ENCODE data around the gene ZNF81. TPM values are rescaled to one million over a fixed set of nuclear protein-coding genes. Genes with fewer than 3 reads are reported as not detected.
"Not testable (repeated sequence)": the region's sequence is repeated elsewhere in the genome, so short reads cannot be mapped to it uniquely, and the experiment has no call there.

The ZNF81 gene
- total and polyA plus RNA-seq, 5 donors: 2.2 to 12.4 (median 8.9) TPM

GRCh38 chrX:47877327-47877726 lies 40.6 kb downstream of the ZNF81 start:
- Histone ChIP-seq H3K4me3 (ENCODE audit: low read length) (no peak overlapping the region), H3K27me3 (ENCODE audit: control insufficient read depth, insufficient read depth) (no peaks in the 10 kb centered on the region), H3K4me1 (ENCODE audit: control insufficient read depth, insufficient read depth, low read length) (no peaks in the 10 kb centered on the region), H3K27ac (ENCODE audit: low read length) (no peak overlapping the region), H3K9me3 (ENCODE audit: control insufficient read depth, low read length) (no peaks in the 10 kb centered on the region)
- DNase-seq: no peak
- 94% methylated on average over 6 of the region's 6 CpGs for WGBS
- intact Hi-C loops (cut with DNase I): no loop called here
- no peak for ATAC-seq

- no peak for ATAC-seq
- Histone ChIP-seq H3K4me1 (ENCODE audit: control insufficient read depth, insufficient read depth, low read length) (no peaks in the 10 kb centered on the region), H3K9me3 (ENCODE audit: control insufficient read depth, low read length) (no peaks in the 10 kb centered on the region), H3K27ac (ENCODE audit: low read length) (no peak overlapping the region), H3K27me3 (ENCODE audit: control insufficient read depth, insufficient read depth) (no peaks in the 10 kb centered on the region), H3K4me3 (ENCODE audit: low read length) (no peak overlapping the region)
- no peak for DNase-seq
- 100% methylated on average over 3 of the region's 3 CpGs for WGBS
- intact Hi-C loops (cut with DNase I): no loop called here
These were observed 41.5 kb downstream of the ZNF81 start for GRCh38 chrX:47878198-47878597.

GRCh38 chrX:47879463-47879862 lies 42.8 kb downstream of the ZNF81 start:
- ATAC-seq: no peak

GRCh38 chrX:47880927-47881326 lies 44.2 kb downstream of the ZNF81 start:
- ATAC-seq (no peak), DNase-seq (no peak)
- H3K4me3 ChIP-seq (ENCODE audit: low read length): no peak overlapping the region
- no peaks in the 10 kb centered on the region for H3K27me3 ChIP-seq (ENCODE audit: control insufficient read depth, insufficient read depth)
- no peaks in the 10 kb centered on the region for H3K9me3 ChIP-seq (ENCODE audit: control insufficient read depth, low read length)
- H3K27ac ChIP-seq (ENCODE audit: low read length): no peak overlapping the region
- intact Hi-C loops (cut with DNase I): no loop called here
- no peaks in the 10 kb centered on the region for H3K4me1 ChIP-seq (ENCODE audit: control insufficient read depth, insufficient read depth, low read length)
- WGBS: 96% methylated on average over 1 of the region's 1 CpG

More at GRCh38 chrX:47879463-47879862, 42.8 kb downstream of the ZNF81 start:
- Histone ChIP-seq H3K9me3 (ENCODE audit: control insufficient read depth, low read length) (no peaks in the 10 kb centered on the region), H3K27me3 (ENCODE audit: control insufficient read depth, insufficient read depth) (no peaks in the 10 kb centered on the region), H3K27ac (ENCODE audit: low read length) (no peak overlapping the region), H3K4me1 (ENCODE audit: control insufficient read depth, insufficient read depth, low read length) (no peaks in the 10 kb centered on the region), H3K4me3 (ENCODE audit: low read length) (no peak overlapping the region)
- 96% methylated on average over 2 of the region's 2 CpGs for WGBS
- intact Hi-C loops (cut with DNase I): no loop called here
- no peak for DNase-seq

- DNase-seq (no peak), ATAC-seq (no peak)
- intact Hi-C loops (cut with DNase I): no loop called here
- no peaks in the 10 kb centered on the region for H3K4me1 ChIP-seq (ENCODE audit: control insufficient read depth, insufficient read depth, low read length)
- WGBS: 80% methylated on average over 3 of the region's 3 CpGs
- no peaks in the 10 kb centered on the region for H3K27me3 ChIP-seq (ENCODE audit: control insufficient read depth, insufficient read depth)
- H3K9me3 ChIP-seq (ENCODE audit: control insufficient read depth, low read length): no peaks in the 10 kb centered on the region
- no peak overlapping the region for H3K4me3 ChIP-seq (ENCODE audit: low read length)
- H3K27ac ChIP-seq (ENCODE audit: low read length): no peak overlapping the region
These were observed 48.8 kb downstream of the ZNF81 start for GRCh38 chrX:47885501-47885900.

- H3K27ac ChIP-seq (ENCODE audit: low read length): no peak overlapping the region
- DNase-seq (no peak), ATAC-seq (no peak)
- no peaks in the 10 kb centered on the region for H3K4me1 ChIP-seq (ENCODE audit: control insufficient read depth, insufficient read depth, low read length)
- H3K4me3 ChIP-seq (ENCODE audit: low read length): no peak overlapping the region
- no peaks in the 10 kb centered on the region for H3K27me3 ChIP-seq (ENCODE audit: control insufficient read depth, insufficient read depth)
- intact Hi-C loops (cut with DNase I): no loop called here
- no peaks in the 10 kb centered on the region for H3K9me3 ChIP-seq (ENCODE audit: control insufficient read depth, low read length)
These were observed 61.3 kb downstream of the ZNF81 start for GRCh38 chrX:47898024-47898423.

GRCh38 chrX:47900833-47901232 lies 64.1 kb downstream of the ZNF81 start:
- Histone ChIP-seq H3K27me3 (ENCODE audit: control insufficient read depth, insufficient read depth) (no peaks in the 10 kb centered on the region), H3K4me3 (ENCODE audit: low read length) (no peak overlapping the region), H3K4me1 (ENCODE audit: control insufficient read depth, insufficient read depth, low read length) (no peaks in the 10 kb centered on the region), H3K27ac (ENCODE audit: low read length) (no peak overlapping the region), H3K9me3 (ENCODE audit: control insufficient read depth, low read length) (no peaks in the 10 kb centered on the region)
- no peak for DNase-seq
- no peak for ATAC-seq
- WGBS: 77% methylated on average over 4 of the region's 4 CpGs
- intact Hi-C loops (cut with DNase I): no loop called here

GRCh38 chrX:47902161-47902560 lies 65.5 kb downstream of the ZNF81 start:
- H3K27ac ChIP-seq (ENCODE audit: low read length): no peak overlapping the region
- no peaks in the 10 kb centered on the region for H3K27me3 ChIP-seq (ENCODE audit: control insufficient read depth, insufficient read depth)
- intact Hi-C loops (cut with DNase I): no loop called here
- H3K4me1 ChIP-seq (ENCODE audit: control insufficient read depth, insufficient read depth, low read length): no peaks in the 10 kb centered on the region
- DNase-seq (no peak), ATAC-seq (no peak)
- H3K4me3 ChIP-seq (ENCODE audit: low read length): no peak overlapping the region
- whole genome bisulfite sequencing: 98% methylated on average over 2 of the region's 2 CpGs
- no peaks in the 10 kb centered on the region for H3K9me3 ChIP-seq (ENCODE audit: control insufficient read depth, low read length)

GRCh38 chrX:47915886-47916493 lies 79.3 kb downstream of the ZNF81 start:
- no peak overlapping the region for H3K27ac ChIP-seq (ENCODE audit: low read length)
- ATAC-seq: no peak
- no peak overlapping the region for H3K4me3 ChIP-seq (ENCODE audit: low read length)
- intact Hi-C loops (cut with DNase I): no loop called here
- no peaks in the 10 kb centered on the region for H3K27me3 ChIP-seq (ENCODE audit: control insufficient read depth, insufficient read depth)
- H3K9me3 ChIP-seq (ENCODE audit: control insufficient read depth, low read length): no peaks in the 10 kb centered on the region
- no peak for DNase-seq
- 98% methylated on average over 2 of the region's 2 CpGs for WGBS
- no peaks in the 10 kb centered on the region for H3K4me1 ChIP-seq (ENCODE audit: control insufficient read depth, insufficient read depth, low read length)

GRCh38 chrX:47918274-47918673 lies 81.6 kb downstream of the ZNF81 start:
- no peaks in the 10 kb centered on the region for H3K9me3 ChIP-seq (ENCODE audit: control insufficient read depth, low read length)

GRCh38 chrX:47927212-47927611 lies 90.5 kb downstream of the ZNF81 start:
- no peak for DNase-seq
- H3K4me1 ChIP-seq (ENCODE audit: control insufficient read depth, insufficient read depth, low read length): peaks cover 2% of the 10 kb centered on the region
- intact Hi-C loops (cut with DNase I): no loop called here
- ATAC-seq: no peak
- 97% methylated on average over 2 of the region's 2 CpGs for whole genome bisulfite sequencing
- H3K9me3 ChIP-seq (ENCODE audit: control insufficient read depth, low read length): no peaks in the 10 kb centered on the region
- H3K4me3 ChIP-seq (ENCODE audit: low read length): no peak overlapping the region
- no peaks in the 10 kb centered on the region for H3K27me3 ChIP-seq (ENCODE audit: control insufficient read depth, insufficient read depth)
- H3K27ac ChIP-seq (ENCODE audit: low read length): no peak overlapping the region

More at GRCh38 chrX:47918274-47918673, 81.6 kb downstream of the ZNF81 start:
- intact Hi-C loops (cut with DNase I): no loop called here
- ATAC-seq: no peak
- H3K4me3 ChIP-seq (ENCODE audit: low read length): no peak overlapping the region
- DNase-seq: no peak
- WGBS: 100% methylated on average over 1 of the region's 1 CpG
- no peak overlapping the region for H3K27ac ChIP-seq (ENCODE audit: low read length)
- no peaks in the 10 kb centered on the region for H3K27me3 ChIP-seq (ENCODE audit: control insufficient read depth, insufficient read depth)
- H3K4me1 ChIP-seq (ENCODE audit: control insufficient read depth, insufficient read depth, low read length): no peaks in the 10 kb centered on the region

GRCh38 chrX:47931970-47932369 lies 95.3 kb downstream of the ZNF81 start:
- 92% methylated on average over 3 of the region's 3 CpGs for WGBS
- H3K4me3 ChIP-seq (ENCODE audit: low read length); ATAC-seq; H3K27ac ChIP-seq (ENCODE audit: low read length); H3K4me1 ChIP-seq (ENCODE audit: control insufficient read depth, insufficient read depth, low read length); H3K9me3 ChIP-seq (ENCODE audit: control insufficient read depth, low read length); DNase-seq; intact Hi-C loops (cut with DNase I); H3K27me3 ChIP-seq (ENCODE audit: control insufficient read depth, insufficient read depth): not testable (repeated sequence)
